NCI-H510A (cell line): ENCODE results near the gene CHTOP.

Source experiments
- DNase-seq: peaks from one replicate; lab custom pipeline; 2025; lab: John Stamatoyannopoulos, UW

The CHTOP gene

DNA sequence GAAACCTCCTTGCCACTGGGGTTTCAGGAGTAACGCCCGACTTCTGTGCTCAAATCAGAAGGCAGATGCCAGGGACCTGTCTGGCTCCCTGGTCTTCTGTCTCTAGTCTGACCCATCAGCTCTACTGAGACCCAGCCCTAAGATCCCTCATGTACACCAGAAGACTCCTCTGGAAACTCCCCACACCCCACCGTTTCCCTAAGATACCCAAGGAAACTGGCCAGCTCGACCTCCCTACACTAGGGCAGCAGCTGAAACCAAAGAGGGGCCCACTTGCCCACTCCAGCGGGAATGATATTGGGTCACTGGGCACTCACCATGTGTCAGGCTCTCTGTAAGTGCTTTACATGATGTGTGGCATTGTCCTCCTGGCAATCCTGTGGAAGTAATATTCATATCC, 20.5 kb upstream of the CHTOP start:
- DNase-seq, result no peak

DNA sequence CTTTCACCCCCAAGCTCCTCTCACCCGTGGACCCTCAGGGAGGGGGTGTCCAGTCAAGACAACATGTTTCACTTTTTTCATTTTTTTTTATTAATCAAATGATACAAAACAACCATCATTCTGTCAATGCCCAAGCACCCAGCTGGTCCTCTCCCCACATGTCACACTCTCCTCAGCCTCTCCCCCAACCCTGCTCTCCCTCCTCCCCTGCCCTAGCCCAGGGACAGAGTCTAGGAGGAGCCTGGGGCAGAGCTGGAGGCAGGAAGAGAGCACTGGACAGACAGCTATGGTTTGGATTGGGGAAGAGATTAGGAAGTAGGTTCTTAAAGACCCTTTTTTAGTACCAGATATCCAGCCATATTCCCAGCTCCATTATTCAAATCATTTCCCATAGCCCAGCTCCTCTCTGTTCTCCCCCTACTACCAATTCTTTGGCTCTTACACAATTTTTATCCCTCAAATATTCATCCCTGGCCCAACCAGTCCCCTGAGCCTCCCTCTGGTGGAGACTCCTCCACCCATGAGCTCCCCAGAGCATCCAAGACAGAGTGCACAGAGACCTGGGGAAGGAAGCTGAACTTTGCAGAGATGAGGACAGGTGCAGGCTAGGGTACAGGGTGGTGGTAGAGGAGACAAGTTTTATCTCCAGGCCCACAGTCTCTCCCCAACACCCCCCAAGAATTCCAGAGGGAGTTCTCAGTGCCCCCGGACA, 19.5 kb upstream of the CHTOP start:
- no peak for DNase-seq

DNA sequence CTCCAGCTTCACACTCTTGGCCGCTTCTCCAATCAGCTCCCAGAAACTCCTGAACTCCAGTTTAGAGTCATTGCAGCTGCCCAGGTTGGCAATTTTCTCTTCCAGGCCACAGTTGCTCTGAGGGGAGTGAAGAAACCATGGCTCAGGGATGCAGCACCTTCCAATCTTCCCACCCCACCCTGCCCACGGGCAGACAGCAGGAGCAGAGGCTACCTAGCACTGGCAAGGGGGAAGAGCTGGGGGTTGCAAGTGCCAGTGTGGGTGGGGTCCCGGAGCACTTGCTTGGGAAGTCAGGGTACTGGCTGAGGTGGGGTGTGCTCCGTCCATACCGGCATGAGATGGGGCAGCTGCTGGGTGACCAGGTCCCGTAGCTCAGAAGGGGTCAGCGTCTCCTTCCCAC, 19.0 kb upstream of the CHTOP start:
- DNase-seq, result no peak

DNA sequence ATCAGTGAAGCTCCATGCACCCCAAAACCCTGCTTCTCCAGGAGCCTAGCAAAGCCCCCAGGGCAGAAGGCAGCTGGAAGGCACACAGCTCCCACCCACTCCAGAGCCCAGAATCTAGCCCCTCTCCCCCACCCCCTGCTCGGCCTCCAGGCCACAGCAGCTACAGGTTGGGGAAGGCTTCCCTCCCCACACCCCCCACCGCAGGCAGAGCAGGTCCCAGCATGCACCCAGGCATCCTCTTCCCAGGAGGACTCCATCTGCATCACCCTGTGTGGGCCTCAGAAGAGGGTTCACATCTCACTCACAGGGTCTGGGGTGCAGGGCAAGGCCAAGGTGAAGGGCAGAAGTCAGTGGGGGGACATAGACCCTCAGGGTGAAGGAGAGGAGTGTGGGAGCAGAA, 18.5 kb upstream of the CHTOP start:
- no peak for DNase-seq

DNA sequence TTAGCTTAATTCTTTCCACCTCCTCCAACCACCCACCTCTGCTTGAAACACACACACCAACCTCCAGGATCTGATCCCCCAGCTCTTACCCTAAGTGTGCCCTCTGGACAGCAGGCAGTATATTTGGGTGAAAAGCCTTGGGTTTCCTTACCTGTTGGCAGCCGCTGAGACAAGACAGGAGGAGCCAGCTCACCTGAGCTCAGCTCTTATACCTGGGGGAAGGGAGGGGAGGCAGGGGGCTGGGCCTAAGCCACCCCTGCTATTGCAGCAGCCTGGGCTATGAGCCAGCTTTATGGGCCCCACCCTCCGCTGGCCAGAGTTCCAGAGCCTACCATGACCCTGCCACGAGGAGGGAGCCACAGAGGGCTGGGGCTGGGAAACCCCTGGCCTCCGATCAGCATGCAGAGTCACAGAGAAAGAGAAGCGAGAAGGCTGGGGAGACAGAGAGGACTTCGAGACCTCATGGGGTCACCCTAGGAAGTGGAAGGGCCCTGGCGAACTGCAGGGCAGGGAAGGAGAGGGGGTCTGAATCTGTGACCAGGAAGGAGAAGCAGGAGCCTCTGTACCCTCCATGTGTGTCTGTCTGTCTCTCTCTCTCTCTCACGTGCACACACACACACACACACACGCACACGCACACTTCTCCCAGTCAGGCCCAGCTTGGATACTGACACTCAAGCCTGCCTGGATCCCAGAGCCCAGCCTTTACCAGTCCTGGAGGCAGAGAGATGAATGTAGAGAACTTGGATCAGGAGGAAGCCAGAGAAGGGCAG, 17.5 kb upstream of the CHTOP start, which contains the start of gene S100A14:
S100A14 (minus strand) TSS at position 182 of the 773 bp plus-strand sequence. CDS start 467 bp downstream, outside the sequence.
- DNase-seq, result peak; percentile 63

DNA sequence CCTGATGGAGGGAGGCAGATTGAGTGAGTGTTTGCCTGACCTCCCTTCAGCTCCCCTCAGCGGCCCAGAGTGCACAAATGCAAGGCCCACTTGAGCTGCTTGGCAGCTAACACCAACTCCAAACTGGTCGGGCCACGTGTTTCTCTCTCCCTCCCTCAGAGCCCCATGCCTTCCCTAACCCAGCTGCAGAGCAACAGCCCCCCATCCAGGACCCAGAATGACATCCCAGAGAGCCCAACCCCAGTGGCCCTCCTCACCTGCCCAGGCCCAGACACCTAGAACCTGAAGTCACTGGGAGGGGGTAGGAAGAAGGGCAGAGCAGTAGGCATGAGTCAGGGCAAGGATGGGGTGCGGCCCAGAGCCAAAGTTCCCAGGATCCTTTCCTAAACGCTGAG, 17.0 kb upstream of the CHTOP start:
- DNase-seq, result no peak

DNA sequence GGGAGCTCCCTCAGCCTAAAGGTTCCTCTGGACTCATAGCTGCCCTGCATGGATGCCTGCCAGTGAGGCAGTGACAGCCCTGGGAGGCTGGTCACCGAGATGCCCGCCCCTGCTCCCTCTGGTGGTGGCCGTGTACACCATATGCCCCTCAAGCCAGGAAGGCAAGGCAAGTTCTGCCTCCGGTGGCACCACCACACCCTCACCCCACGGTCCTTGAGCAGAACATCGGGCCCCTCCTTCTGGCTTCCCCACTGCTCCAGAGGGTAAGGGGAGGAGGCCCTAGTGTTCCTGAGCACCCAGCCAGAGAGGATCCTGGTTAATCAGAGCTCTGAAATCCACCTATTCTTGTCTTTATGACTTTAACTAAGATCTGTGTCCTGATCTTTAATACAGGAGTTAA, 16.2 kb upstream of the CHTOP start:
- peak; percentile 10 for DNase-seq

DNA sequence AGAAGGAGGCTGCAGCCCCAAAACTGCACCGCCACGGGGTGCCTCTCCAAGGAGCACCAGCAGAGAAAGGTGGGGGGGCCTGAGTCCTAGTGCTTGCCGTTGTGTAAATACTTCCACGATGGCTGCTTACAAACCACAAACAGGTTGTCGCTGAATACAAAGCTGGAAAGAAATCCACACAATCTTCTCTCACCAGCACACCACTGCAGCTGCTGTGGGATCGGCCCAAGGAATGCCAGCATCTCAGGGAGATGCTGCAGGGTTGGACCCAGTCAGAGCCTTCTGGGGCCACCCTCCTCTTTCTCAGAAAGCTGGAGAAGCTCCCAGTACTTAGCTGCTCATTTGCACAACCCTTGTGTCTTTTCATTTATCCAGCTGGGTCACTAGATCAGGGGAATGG, 14.7 kb upstream of the CHTOP start:
- no peak for DNase-seq

DNA sequence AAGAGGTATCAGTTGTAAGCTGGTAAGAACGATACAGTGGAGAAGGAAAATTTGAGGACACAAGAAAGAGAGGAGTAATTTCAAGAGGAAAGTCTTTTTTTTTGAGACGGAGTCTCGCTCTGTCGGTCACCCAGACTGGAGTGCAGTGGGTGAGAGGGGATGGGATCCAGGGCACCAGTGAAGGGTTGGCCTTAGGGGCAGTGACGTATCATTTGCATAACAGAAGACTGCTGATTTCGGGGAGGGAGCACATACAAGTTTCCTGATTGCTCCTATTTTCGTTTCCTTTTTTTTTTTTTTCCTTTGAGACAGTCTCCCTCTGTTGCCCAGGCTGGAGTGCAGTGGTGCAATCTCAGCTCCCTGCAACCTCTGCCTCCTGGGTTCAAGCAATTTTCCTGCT, 10.8 kb upstream of the CHTOP start:
- DNase-seq, result no peak

DNA sequence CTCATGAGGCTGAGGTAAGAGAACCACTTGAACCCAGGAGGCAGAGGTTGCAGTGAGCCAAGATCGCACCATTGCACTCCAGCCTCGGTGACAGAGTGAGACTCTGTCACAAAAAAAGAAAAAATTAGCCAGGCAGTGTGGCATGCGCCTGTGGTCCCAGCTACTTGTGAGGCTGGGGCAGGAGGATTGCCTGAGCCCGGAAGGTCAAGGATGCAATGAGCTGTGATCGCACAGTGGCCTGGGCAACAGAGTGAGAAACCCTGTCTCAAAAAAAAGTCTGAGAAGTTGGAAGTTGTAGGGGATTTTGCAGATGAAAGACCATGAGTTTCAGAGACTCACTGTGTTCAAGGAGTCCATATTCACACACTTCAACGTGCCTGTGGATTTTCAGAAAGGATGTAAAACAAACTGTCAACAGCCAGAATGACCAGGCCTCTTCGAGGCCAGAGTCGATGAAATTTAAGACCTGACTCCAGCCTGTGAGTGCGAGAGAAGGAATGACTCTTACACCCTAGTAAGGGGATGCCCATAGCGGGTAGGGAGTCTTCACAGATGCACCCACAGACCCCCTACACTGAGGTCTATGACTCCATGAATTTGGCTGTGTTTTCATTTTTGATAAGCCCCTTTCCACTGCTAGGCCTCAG, 8.8 kb upstream of the CHTOP start:
- no peak for DNase-seq

DNA sequence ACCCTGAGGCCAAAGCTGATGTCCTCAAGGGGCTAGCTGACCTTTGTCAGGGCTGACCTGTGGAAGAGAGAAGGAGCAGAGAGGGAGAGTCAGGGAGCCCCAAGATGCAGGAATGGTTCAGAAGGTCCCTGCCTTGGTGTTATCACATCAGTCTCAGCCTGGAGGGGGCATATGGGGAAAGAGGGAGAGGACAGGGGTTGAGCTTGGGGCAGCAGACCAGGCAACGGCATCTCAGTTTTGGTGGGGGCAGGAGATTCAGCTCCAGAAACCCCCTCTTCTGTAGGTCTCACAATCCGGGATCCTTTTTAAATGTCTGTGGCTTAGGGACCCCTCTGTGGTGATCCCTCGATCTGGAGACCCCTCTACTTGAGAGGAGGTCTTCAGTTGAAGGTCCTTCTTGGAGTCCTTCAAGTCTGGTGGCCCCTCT, 7.4 kb upstream of the CHTOP start:
- no peak for DNase-seq

DNA sequence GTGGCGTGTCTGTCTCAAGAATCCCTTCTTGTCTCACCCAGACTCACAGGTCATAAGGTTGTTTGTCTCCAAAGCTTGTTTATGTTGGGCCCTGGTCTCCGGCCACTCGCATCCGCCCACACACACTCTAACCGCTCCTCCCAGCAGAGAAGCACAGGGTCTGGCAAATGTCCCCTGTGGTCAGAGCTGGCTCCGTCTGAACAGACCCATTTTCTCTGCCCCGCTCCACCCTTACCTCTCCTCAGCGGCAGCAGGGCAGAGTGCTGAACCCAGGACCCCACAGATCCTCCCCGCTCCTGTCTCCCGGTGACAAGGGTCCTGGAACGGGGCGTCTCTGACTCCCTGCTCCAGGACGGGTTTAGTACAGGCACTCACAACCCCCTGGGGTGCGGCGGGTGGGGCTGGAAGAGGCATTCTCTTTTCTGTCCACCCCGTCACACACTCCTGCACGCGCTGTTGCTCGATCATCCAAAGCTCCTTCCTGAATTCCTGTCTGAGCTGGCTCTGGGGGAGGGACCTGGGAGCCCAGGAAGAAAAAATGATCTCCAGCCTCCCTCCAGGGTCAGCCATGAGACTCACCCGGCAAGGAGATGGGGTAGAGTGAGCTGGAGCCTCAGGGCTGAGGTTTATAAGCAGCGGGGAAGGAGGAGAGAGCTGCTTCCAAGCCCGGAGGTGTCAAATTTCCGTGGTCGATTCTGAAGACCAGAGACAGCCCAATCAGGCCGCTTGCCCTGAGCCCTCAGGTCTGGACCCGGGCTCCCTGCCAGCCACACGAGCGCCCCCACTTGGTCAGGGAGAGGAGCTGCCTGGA, 6.8 kb upstream of the CHTOP start, which contains the start of gene S100A13:
S100A13 (minus strand) TSS at position 602 of the 811 bp plus-strand sequence. CDS start 1,033 bp downstream, outside the sequence.
- peak; percentile 93 for DNase-seq

DNA sequence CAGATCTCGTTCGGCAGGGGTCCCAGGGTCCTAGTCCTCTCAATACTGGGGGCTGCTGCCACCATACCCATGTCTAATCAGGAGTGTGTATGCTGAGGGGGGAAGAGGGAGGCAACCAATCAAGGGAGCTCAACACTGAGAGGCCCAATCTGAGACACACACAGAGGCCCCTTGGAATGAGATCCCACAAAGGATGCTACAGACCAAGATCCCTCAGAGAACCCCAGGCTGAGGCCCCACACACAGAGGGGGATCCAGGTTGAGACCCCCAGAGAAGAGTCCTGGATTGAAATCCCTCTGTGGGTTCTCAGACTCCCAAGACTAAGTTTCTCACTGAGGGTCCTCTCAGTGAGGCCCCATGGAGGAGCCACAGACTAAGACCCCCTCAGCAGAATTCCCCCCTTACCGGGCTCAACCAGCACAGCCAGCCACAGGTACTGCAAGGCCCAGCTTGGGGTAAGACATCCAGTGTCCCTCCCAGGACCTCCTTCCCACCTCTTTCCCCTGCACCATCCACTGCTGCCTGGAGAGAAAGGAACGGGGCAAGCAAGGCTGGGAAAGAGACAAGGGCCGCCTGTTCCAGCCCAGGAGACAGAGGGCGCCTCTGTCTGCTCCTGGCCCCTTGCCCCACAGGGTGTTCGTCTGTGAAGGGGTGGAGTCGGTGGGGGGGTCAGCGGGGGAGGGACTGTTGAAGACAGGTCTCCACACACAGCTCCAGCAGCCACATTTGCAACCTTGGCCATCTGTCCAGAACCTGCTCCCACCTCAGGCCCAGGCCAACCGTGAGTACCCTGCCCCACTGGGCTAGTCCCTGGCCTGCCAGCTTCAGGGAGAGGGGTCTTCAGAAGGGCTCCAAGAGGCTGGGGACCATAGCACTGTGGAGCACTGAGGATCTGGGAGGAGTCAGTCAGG, 5.9 kb upstream of the CHTOP start, which contains the start of gene S100A1:
S100A1 (plus strand) TSS at position 720 of the 912 bp plus-strand sequence. CDS start 2,088 bp downstream, outside the sequence.
- no peak for DNase-seq

DNA sequence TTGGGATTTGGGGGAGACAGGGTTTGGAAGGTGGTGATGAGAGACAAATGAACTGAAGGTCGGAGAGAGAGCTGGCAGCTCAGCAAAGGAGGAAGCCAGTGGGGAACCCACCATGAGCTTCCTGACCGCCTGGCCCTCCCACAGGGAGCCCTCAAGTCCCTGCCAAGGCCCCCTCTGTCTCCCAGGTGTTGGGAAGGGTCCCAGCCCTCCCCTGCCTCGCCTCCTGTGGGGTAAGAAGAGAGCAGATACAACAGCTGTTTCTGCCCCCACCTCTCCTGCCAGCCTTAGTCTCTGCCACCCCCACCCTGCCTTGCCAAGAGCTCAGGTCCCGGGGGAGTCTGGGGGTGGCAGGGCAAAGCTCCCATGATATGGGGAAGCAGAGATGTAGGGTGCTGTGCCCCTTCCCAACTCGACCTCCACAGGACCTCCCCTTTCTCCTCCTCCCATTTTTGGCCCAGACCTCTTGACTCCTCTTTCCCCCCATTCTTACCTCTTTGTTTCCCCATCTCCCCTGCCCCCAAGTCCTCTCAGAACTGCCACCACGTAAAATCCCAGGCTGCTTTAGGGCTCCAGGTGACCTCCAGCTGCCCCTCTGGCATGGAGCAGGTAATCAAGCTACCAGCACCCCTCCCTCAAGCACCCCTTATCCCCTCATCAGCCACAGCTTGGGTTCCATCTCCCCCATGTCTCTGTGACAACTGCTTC, 5.1 kb upstream of the CHTOP start:
- no peak for DNase-seq

DNA sequence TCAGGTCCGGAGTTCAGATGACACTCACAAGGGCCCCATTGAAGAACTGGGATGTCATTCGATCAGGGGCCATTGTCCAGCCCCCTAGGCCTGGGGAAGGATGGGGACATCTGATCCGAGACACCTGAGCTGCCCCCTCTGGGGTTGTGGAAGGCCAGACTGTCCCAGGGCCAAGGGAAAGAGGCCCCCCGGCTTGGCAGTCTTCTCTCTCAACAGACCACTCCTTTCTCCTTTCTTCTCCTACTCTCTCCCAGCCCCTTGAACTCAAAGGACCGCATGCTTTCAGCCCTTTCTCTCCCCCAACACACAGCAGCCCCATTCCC, 4.6 kb upstream of the CHTOP start:
- no peak for DNase-seq

DNA sequence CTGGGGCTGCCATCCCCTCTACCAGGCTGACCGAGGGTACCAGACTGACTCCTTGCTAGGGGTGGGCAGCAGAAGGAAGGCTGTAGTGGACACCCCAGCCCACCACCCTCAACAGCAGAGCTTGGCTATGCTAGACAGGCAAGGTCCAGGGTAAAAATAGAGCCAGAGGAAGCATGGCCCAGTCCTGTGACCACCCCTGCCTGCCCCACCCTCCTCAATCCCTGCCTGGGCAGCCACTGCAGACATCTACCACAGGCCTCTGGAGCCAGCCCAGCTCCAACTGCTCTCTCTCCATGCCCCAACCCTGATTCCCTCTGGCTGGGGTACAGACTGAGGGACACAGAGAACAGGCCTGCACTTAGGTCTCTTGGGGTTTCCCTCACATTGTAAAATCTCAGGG, 3.9 kb upstream of the CHTOP start:
- DNase-seq, result no peak

DNA sequence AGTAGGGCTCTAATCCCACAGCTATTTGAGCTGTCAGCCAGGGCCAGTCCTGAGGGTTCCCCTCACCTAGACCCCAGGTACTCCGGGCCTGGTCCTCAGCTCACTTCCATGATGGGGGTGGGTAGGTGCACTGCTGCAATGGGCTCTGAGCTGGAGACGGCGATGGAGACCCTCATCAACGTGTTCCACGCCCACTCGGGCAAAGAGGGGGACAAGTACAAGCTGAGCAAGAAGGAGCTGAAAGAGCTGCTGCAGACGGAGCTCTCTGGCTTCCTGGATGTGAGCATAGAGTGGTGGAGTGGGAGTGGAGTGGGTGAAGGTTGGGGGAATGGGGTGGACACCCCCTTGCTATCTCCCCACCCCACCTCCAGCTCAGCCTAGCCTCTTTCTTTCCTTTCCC, 3.5 kb upstream of the CHTOP start:
- no peak for DNase-seq

DNA sequence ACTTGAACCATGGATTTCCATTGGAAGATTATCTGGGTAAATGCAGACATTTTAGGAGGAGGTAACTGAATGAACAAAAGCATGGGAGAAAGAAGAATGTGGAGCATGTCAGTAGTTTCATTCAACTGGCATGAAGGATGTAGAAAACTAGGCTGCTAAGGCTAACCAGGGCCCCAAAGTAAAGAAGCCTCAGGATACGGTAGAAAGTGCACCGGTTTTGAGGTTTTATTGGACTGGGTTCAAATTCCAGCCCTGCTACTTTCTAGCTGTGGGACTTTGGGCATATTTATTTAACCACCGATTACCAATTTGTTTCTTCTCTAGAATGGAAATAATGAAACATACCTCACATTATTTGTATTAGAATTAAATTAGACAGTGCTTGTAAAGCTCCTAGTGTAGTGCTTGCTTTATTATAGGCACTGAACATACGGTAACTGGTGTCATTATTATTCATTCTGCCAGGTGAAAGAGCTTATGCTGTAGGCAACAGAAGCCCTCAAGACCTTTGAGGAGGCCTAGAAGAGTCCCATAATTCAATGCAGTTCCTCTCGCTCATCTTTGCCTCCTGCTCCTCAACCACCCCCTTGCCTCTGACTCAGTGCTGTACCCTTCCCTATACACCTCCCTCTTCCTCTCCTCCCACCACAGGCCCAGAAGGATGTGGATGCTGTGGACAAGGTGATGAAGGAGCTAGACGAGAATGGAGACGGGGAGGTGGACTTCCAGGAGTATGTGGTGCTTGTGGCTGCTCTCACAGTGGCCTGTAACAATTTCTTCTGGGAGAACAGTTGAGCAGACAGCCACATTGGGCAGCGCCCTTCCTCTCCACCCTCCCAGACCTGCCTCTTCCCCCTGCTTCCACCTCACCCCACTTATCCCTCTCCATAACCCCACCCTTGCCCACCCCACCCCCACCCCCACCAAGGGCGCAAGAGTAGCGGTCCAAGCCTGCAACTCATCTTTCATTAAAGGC, 2.5 kb upstream of the CHTOP start:
- no peak for DNase-seq

DNA sequence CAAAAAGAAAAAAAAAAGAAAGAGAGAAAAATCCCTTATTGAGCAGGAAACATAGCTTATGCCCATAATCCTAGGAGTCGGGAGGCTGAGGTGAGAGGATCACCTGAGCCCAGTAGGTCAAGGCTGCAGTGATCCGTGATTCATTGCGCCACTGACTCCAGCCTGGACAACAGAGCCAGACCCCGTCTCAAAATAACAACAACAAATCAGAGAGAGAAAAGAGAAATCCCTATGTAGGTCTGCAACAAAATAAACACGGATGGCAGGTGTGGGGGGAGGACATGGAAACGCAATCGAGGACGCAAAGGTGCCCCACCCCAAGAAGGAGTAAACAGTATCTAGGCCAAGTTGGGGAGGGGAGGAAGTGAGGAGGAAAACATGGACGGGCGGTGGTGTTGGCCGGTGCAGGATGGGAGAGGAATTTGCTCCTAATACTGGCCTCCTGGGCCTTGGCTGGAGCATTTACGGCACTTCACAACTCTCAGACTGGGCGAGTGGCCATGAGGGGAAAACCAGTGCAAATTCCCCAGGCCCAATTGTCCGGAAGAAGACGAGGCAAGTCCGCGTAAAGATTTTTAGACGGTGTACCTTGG, 609 bp upstream of the CHTOP start:
- no peak for DNase-seq
